Activated T-cell treated with anti-CD3 and anti-CD28 coated beads, Interleukin-2, amount 50 U/mL, for 1 hour (primary cell): Measurements from ENCODE around the gene RABGAP1L.
"Not testable (repeated sequence)": the region's sequence is repeated elsewhere in the genome, so short reads cannot be mapped to it uniquely, and the experiment has no call there.

Experiments used
- DNase-seq: peaks from one replicate; pipeline ENCODE4 v3.0.0-alpha.2; 2020

The RABGAP1L gene

GRCh38 chr1:174247472-174247871 lies 88.2 kb downstream of the RABGAP1L start:
- no peak for DNase-seq

GRCh38 chr1:174248041-174248440 lies 88.7 kb downstream of the RABGAP1L start:
- DNase-seq = no peak

- DNase-seq = not testable (repeated sequence)
Observed at GRCh38 chr1:174256386-174256785, 97.1 kb downstream of the RABGAP1L start.

GRCh38 chr1:174258148-174258550 lies 98.8 kb downstream of the RABGAP1L start:
- DNase-seq = no peak

- no peak for DNase-seq
Observed at GRCh38 chr1:174262349-174263241, 103.3 kb downstream of the RABGAP1L start.

GRCh38 chr1:174265282-174265681 lies 106.0 kb downstream of the RABGAP1L start:
- DNase-seq = no peak

GRCh38 chr1:174266476-174266875 lies 107.2 kb downstream of the RABGAP1L start:
- DNase-seq = no peak

GRCh38 chr1:174266991-174267612 lies 107.8 kb downstream of the RABGAP1L start:
- no peak for DNase-seq

GRCh38 chr1:174269989-174270651 lies 110.8 kb downstream of the RABGAP1L start:
- no peak for DNase-seq

GRCh38 chr1:174273190-174273589 lies 113.9 kb downstream of the RABGAP1L start:
- DNase-seq = no peak

GRCh38 chr1:174273776-174274175 lies 114.5 kb downstream of the RABGAP1L start:
- DNase-seq = no peak

- DNase-seq = no peak
Observed at GRCh38 chr1:174274452-174274851, 115.1 kb downstream of the RABGAP1L start.

- DNase-seq = no peak
Observed at GRCh38 chr1:174274884-174275283, 115.6 kb downstream of the RABGAP1L start.

GRCh38 chr1:174276087-174276486 lies 116.8 kb downstream of the RABGAP1L start:
- no peak for DNase-seq

GRCh38 chr1:174284052-174284451 lies 124.7 kb downstream of the RABGAP1L start:
- no peak for DNase-seq

- DNase-seq = no peak
Observed at GRCh38 chr1:174286042-174286441, 126.7 kb downstream of the RABGAP1L start.

- DNase-seq = no peak
Observed at GRCh38 chr1:174289644-174290310, 130.5 kb downstream of the RABGAP1L start.

GRCh38 chr1:174291059-174291458 lies 131.7 kb downstream of the RABGAP1L start:
- no peak for DNase-seq

GRCh38 chr1:174296309-174296708 lies 137.0 kb downstream of the RABGAP1L start:
- DNase-seq = no peak

GRCh38 chr1:174297351-174297750 lies 138.0 kb downstream of the RABGAP1L start:
- DNase-seq = no peak

- no peak for DNase-seq
Observed at GRCh38 chr1:174301295-174302077, 142.2 kb downstream of the RABGAP1L start.

GRCh38 chr1:174308604-174309003 lies 149.3 kb downstream of the RABGAP1L start:
- DNase-seq = no peak
